GM12891 (cell line): ENCODE data around the gene HOXD10.

Experiments used
- DNase-seq: peaks from one replicate; pipeline ENCODE4 v3.0.0; 2011; ENCODE audit warnings: low spot score; ENCODE audit not compliant: insufficient read length
- FAIRE-seq: peaks from 2 replicates; lab custom pipeline; 2011; peaks lifted over from hg19 to GRCh38; lab: Jason Lieb, UNC
- PAX5 ChIP-seq: IDR thresholded peaks from 2 replicates; pipeline ENCODE4 v1.6.1; 2011; ENCODE audit warnings: low read length, moderate library complexity, mild to moderate bottlenecking; ENCODE audit not compliant: insufficient read depth, severe bottlenecking
- POLR2A ChIP-seq: IDR thresholded peaks from 2 replicates; pipeline ENCODE4 v1.6.1; 2011; ENCODE audit warnings: low read depth, low read length, control low read depth
- POLR2AphosphoS5 ChIP-seq: IDR thresholded peaks from 2 replicates; pipeline ENCODE4 v1.6.1; 2011; ENCODE audit warnings: low read depth, low read length, control low read depth
- POU2F2 ChIP-seq: IDR thresholded peaks from 2 replicates; pipeline ENCODE4 v1.6.1; 2011; ENCODE audit warnings: low read depth, mild to moderate bottlenecking, control low read depth, low read length, moderate library complexity
- SPI1 ChIP-seq: IDR thresholded peaks from 2 replicates; pipeline ENCODE4 v1.6.1; 2011; ENCODE audit warnings: low read depth, low read length, control low read depth
- TAF1 ChIP-seq: IDR thresholded peaks from 2 replicates; pipeline ENCODE4 v1.6.1; 2011; ENCODE audit warnings: low read depth, low read length, control low read depth

HOXD10 gene

DNA sequence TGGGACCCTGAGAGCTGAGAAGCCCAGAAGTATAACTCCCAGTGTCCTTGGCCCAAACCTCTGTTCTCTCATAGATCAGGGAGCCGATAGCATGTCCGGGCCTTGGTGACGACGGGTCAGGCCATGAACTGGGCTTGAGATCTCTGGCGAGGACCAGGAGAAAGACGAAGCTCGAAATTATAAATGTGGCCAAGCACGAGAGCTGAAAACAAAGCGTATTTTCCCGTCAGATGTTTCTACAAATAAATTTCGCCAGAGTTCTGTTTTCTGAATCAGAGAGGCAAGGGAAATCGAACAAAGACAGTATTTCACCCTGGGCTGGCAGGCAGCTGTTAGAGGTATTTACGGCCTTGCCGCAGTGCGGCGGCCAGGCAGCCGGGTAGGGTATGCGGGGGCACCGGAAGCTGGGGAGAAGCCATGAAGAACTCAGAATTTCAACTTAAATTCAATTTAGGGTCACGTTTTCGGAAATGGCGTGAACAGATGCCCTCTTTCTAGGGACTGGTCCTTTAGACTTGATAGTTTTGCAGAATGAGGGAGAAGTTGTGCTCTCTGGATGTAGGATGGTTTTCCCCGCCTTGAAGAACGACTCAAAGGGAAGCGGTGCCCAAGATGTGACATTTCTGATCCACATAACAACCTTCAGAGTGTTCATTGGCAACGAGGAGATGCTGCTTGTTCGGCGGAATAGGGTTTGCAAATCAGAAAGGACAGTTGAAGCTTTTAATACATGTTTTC is 22.5 kb downstream of the HOXD10 start:
- DNase-seq (no peak), FAIRE-seq (no peak)
- TF ChIP-seq SPI1 = no peak
- TF ChIP-seq POLR2A = no peak
- no peak for TF ChIP-seq PAX5

DNA sequence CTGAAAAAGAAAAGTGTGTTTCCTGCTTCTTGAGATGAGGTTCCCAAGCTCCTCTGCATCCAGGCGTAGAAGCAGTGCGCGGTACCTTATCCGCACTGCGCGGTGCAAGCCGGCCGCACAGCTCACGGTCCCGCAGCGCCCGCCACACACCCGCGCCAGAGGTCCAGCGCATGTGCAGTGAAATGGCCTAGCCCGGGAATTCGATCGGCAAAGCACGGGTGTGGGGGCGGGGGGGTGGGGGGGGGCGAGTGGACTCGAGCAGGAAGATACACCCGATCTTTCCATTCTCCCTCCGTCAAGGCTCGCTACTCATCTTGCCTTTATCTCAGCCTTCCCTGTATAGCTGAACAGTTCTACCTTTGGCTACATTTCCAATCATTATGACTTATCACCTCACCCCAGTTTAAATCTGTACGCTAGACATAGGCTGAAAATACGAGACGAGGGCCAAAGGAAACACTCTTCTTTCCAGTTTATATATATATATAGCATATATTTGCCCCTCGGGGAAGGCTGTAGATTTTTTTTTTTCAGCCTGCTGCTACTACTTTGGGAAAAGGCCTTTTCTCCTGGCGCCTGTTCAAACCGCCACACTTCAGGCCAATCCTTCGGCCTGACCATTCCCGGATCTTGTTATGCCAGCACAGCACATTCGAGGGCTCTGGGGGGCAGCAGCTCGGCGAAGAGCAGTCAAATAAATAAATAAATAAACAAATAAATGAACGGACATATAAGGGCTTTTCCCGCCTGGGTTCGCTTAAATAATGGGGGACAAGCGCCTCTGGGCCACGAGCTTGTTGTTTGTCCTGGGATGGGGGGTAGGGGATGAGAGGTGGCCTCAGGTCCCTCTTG is 23.3 kb downstream of the HOXD10 start:
- DNase-seq (no peak), FAIRE-seq (no peak)
- no peak for TF ChIP-seq POU2F2
- TF ChIP-seq POLR2AphosphoS5 = no peak
- TF ChIP-seq POLR2A = no peak
- TF ChIP-seq PAX5 = no peak
- no peak for TF ChIP-seq SPI1
- no peak for TF ChIP-seq TAF1

DNA sequence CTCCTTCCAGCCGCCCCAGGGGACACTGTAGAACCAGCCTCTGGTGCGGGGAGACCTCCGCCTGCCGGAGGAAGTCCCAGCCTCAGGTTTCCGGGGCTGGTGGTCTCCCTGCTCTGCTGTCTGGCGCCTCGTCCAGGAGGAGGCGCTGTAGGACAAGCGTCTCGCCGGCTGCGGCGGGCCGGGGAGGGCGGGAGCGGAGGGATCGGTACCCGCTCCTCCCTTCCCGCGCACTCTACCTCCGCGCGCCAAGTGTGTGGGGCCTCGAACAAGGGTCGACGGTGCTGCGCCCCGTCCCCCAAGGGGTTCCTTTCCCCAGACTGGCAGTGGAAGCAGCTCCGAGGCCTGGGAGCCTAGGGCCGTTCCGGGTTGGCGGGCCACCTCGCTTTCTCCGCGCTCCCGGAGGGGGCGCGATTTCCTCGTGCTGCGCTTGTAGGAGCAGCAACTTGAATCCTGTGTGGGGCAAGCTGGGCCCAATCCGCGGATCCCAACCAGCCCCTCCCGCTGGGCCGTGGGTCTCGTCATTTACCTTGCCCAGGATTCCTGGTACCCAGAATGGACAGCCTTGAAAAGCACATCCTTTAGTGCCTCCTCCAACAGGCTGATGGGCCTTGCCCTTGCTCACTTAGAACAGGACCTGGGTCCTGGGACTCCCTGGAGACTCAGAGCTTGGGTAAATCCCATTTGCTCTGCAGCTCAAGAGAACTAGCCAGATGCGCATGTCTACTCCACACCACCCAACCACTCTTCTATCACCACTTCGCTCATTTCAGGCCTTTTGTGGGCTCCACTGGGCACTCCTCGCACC is 24.1 kb downstream of the HOXD10 start:
- peak; percentile 95 for DNase-seq

DNA sequence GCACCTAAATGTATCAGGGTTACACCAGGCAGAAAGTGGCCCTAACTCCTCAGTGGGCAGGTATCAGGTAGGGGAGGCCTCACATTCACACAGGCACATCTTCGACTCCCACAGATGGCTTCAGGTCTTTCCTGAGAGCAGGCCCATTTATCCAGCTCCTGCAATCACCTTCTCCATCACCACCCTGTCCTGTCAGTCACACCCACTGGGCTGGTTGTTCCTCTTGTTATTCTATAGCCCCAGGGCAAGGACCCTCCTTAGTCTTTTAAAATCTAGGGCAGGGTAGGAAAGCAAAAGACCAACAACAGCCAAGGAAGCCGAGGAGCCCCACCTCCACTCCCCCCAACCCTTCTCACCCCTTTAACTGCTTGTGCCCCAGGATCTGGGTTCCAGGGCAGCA is 25.7 kb downstream of the HOXD10 start:
- DNase-seq (no peak), FAIRE-seq (no peak)
- no peak for TF ChIP-seq TAF1
- TF ChIP-seq SPI1 = no peak
- no peak for TF ChIP-seq POU2F2
- no peak for TF ChIP-seq PAX5
- no peak for TF ChIP-seq POLR2A
- TF ChIP-seq POLR2AphosphoS5 = no peak

More for the DNA sequence above, 24.1 kb downstream of the HOXD10 start:
- TF ChIP-seq POLR2A (no peak), TAF1 (no peak), SPI1 (no peak), POU2F2 (no peak), POLR2AphosphoS5 (no peak), PAX5 (no peak)
- FAIRE-seq = peak; percentile 89

DNA sequence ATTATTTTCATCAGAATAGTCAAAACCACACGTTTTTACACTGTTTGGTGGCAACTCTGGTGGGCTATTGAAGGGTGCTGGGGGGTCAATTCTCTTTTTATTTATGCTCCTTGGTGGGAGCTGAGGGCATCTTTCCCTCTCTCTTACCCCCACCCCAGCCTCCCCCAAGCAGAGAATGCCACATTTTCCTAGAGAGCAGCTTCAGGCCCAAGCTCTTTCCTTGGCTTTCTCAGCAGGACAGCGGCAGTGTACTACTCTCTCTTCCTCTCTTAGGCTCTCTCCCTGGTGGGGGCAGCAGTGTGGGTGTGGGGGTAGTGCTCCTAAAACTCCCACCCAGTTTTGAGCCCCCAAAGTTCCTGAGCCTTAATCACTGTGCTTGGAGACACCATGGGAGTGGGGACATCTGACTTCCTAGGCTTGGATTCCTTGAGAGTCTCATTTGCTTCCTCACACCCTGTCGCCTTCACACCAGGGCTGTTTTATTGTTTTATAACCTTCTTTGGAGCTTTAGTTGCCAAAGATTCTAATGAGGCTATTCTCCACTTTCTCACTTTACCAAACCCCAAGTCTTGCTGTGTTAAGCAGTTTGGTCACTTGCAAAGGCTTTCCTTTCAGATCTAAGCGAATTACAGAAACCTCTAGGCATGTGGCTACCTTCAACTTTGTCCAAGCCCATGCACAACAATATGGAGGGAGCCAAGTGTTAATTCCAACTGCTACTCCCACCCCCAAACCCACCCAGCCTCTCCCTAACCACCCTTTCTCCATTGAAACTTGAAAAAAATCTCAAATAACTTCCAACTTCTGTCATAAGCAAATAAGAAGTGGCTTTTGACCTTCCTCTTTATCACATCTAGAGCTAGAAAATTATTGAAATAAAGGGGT is 28.7 kb downstream of the HOXD10 start:
- FAIRE-seq (no peak), DNase-seq (no peak)
- TF ChIP-seq POU2F2 = no peak

DNA sequence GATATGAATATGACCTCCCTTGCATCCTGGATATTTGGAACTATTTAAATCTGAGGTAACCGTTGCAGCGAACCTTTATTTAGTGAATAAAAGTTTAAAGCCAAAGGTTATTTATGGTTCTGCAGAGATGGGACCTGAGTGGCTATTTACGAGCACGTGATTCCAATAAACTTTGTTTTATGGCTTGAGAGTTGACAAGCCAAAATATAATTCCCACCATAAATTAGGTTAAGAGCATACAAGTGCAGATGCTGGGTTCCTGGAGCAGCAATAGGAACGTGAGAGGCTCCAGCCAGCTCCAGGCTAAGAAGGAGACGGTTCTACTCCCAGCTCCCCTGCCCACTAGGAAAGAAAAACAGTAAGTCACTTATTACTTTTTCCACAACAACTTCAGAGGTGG is 29.5 kb downstream of the HOXD10 start:
- FAIRE-seq (no peak), DNase-seq (no peak)
- no peak for TF ChIP-seq POLR2A

DNA sequence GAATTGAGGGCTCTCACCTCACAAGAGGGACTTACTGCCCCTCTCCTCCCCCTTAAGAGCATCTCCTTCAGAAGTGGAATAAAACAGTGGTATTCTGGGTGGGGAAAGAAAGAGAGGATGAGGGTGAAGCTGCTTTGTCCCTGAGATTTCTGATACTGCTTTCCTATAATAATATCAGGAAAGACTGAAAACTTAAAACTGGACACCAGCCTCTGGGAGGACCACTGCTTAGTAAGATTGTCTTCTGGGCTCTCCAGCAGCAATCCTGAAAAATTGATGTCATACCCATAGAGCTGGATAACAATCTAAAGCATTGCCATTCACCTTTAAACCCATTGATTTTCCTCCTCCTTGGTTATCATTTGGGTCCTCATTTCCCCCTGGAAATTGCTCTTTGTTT is 30.1 kb downstream of the HOXD10 start:
- no peak for TF ChIP-seq POLR2AphosphoS5
- no peak for DNase-seq
- no peak for FAIRE-seq

DNA sequence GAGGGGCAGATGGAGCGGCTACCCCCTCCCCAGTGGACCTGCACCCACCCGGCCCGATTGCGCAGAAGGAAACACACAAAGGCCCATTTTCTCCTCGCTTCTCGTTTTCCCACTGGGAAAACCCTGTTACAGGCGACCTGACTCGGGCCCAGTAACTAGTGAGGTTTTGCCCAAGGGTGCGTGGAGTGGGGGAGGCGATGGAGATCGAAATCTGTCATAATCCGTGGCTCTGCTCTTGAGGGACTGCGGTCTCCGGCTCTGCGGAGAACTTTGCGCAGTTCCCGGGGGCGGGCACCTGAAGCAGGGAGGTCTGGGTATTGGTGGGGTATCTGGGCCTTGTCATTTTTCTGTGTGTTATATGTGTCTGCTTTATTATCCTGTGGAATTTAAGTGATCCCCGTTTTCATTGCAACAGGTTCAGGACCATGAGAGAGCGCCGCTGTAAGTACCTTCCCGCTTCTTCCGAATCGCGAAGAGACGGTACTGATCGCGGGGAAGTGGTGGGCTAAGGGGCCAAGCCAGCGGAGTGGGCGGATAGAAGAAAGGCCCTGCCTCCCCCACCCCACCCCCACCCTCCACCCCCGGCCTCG is 30.7 kb downstream of the HOXD10 start:
- DNase-seq (no peak), FAIRE-seq (no peak)
- no peak for TF ChIP-seq TAF1
- no peak for TF ChIP-seq POU2F2

DNA sequence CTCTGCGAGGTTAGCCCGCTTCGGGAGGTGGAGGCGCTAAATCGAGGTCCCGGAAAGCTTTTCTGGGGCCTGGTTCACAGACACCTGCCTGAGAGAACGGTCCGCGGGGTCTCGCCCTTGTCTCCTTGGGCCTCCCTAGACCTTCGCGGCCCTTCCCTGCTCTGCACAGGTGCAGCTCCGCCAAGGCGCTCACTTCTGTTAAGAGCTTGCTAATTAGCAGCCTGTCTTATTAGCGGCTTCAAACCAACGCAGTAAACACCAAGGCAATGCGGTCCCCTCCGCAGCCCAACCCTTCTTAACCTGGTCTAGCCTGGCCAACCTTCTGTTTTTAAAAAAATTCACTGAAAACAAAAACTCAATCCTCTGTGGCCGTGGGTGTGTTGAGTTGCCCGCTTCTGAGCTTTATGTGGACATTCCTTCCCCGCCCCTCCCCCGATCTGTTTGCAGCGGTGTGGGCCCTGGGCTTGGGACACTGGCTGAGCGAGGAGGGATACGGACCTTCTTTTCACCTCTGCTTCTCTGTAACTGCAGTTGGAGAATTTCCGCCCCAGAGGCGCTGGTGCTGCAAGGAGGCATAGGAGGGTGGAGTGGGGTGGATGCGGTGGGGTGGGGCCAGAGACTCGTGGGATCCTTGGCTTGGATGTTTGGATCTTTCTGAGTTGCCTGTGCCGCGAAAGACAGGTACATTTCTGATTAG is 31.4 kb downstream of the HOXD10 start:
- DNase-seq (no peak), FAIRE-seq (no peak)
- TF ChIP-seq SPI1 = no peak
- no peak for TF ChIP-seq POLR2AphosphoS5
- no peak for TF ChIP-seq POU2F2
- no peak for TF ChIP-seq PAX5
- TF ChIP-seq TAF1 = no peak
- no peak for TF ChIP-seq POLR2A
